ENCODE measurements around the gene GPN2.
A peak's percentile ranks its signal among the peaks of the same experiment; 100 is the strongest.

The GPN2 gene

GRCh38 chr1:26900815-26901511 is 10.9 kb upstream of the GPN2 start:
- CTCF ChIA-PET, result no interaction called here

GRCh38 chr1:26900001-26900814 is 10.1 kb upstream of the GPN2 start, which contains the start of gene GPATCH3:
Gene GPATCH3, minus strand, starts transcription at chr1:26900467. Its CDS starts 25 bp downstream, at chr1:26900442.
- ChIA-PET CTCF (interaction anchor here (0.6 kb wide), 1 partner anchor 66 kb away, joined by 4 read pairs; no protein-coding TSS in a partner anchor), POLR2A (ENCODE audit: low non-redundant PET) (interaction anchor here (0.7 to 1.0 kb wide), 3 partner anchors 27 to 50 kb away, joined by 3 read pairs; no protein-coding TSS in a partner anchor)
- peak; percentile 89 for DNase-seq (ENCODE audit: low spot score)
- TF ChIP-seq CTCF (conservative IDR thresholded peaks at IDR 0.05; ENCODE audit: low read depth), result no peak
- peak within 1 kb of the TSS; percentile 81 for H3K27ac ChIP-seq

More at GRCh38 chr1:26900815-26901511, 10.9 kb upstream of the GPN2 start:
- H3K27ac ChIP-seq, result no peak overlapping the region
- POLR2A ChIA-PET (ENCODE audit: low non-redundant PET), result interaction anchor here (1.0 kb wide), 1 partner anchor 27 kb away, joined by 3 read pairs; no protein-coding TSS in a partner anchor
- no peak for DNase-seq (ENCODE audit: low spot score)
- no peak for TF ChIP-seq CTCF (conservative IDR thresholded peaks at IDR 0.05; ENCODE audit: low read depth)

- no peak for TF ChIP-seq CTCF (conservative IDR thresholded peaks at IDR 0.05; ENCODE audit: low read depth)
- 0 out of 2 replicates have a peak overlapping the region, but pooled peaks have one; percentile 12 for H3K27ac ChIP-seq
- POLR2A ChIA-PET (ENCODE audit: low non-redundant PET), result no interaction called here
- CTCF ChIA-PET, result no interaction called here
- DNase-seq (ENCODE audit: low spot score), result no peak
These were observed 7.3 kb upstream of the GPN2 start for GRCh38 chr1:26897351-26897750.

- peak; percentile 87 for DNase-seq (ENCODE audit: low spot score)
- TF ChIP-seq CTCF (conservative IDR thresholded peaks at IDR 0.05; ENCODE audit: low read depth), result no peak
- ChIA-PET POLR2A (ENCODE audit: low non-redundant PET) (no interaction called here), CTCF (interaction anchor here (1.0 kb wide), 1 partner anchor 32 kb away, joined by 3 read pairs; no protein-coding TSS in a partner anchor)
- H3K27ac ChIP-seq, result peak overlapping the region; percentile 93
These were observed 4.2 kb upstream of the GPN2 start for GRCh38 chr1:26894263-26894662.

- no peak for TF ChIP-seq CTCF (conservative IDR thresholded peaks at IDR 0.05; ENCODE audit: low read depth)
- peak overlapping the region; percentile 87 for H3K27ac ChIP-seq
- ChIA-PET POLR2A (ENCODE audit: low non-redundant PET) (interaction anchor here (0.9 to 1.1 kb wide), 3 partner anchors 29 to 70 kb away, joined by 3 to 4 read pairs (median 3); partner anchors contain the start of gene KDF1), CTCF (interaction anchor here (1.0 kb wide), 3 partner anchors 12 to 288 kb away, joined by 3 to 6 read pairs (median 3); no protein-coding TSS in a partner anchor)
- DNase-seq (ENCODE audit: low spot score), result no peak
These were observed 349 bp upstream of the GPN2 start for GRCh38 chr1:26890467-26890796.

GRCh38 chr1:26888231-26888630 is 1.9 kb downstream of the GPN2 start:
- DNase-seq (ENCODE audit: low spot score), result no peak
- H3K27ac ChIP-seq, result peak overlapping the region; percentile 54
- no peak for TF ChIP-seq CTCF (conservative IDR thresholded peaks at IDR 0.05; ENCODE audit: low read depth)
- ChIA-PET CTCF (interaction anchor here (1.0 to 1.2 kb wide), 3 partner anchors 24 to 91 kb away, joined by 3 to 4 read pairs (median 3); no protein-coding TSS in a partner anchor), POLR2A (ENCODE audit: low non-redundant PET) (no interaction called here)

Data from RWPE1 (cell line).